ENCODE measurements around the gene CNOT6. TPM values are rescaled to one million over a fixed set of nuclear protein-coding genes. Genes with fewer than 3 reads are reported as not detected.

Gene CNOT6
- total RNA-seq, 1 experiment from 2014 or later, result 5.7 TPM

- no peak for DNase-seq (ENCODE audit: low read depth)
- in situ Hi-C loops (cut with HindIII; ENCODE audit: low pct_unique_long_range_greater_than_20kb, low sequenced_read_pairs), result no loop called here
Measured at GRCh38 chr5:180541710-180542109, 47.5 kb downstream of the CNOT6 start.

GRCh38 chr5:180545248-180545647 is 51.1 kb downstream of the CNOT6 start:
- in situ Hi-C loops (cut with HindIII; ENCODE audit: low pct_unique_long_range_greater_than_20kb, low sequenced_read_pairs), result no loop called here
- DNase-seq (ENCODE audit: low read depth), result no peak

- in situ Hi-C loops (cut with HindIII; ENCODE audit: low pct_unique_long_range_greater_than_20kb, low sequenced_read_pairs), result no loop called here
- no peak for DNase-seq (ENCODE audit: low read depth)
Measured at GRCh38 chr5:180548563-180548962, 54.4 kb downstream of the CNOT6 start.

- in situ Hi-C loops (cut with HindIII; ENCODE audit: low pct_unique_long_range_greater_than_20kb, low sequenced_read_pairs), result no loop called here
- no peak for DNase-seq (ENCODE audit: low read depth)
Measured at GRCh38 chr5:180553530-180553929, 59.4 kb downstream of the CNOT6 start.

- DNase-seq (ENCODE audit: low read depth), result no peak
- in situ Hi-C loops (cut with HindIII; ENCODE audit: low pct_unique_long_range_greater_than_20kb, low sequenced_read_pairs), result no loop called here
Measured at GRCh38 chr5:180555168-180555921, 61.2 kb downstream of the CNOT6 start.

- DNase-seq (ENCODE audit: low read depth), result no peak
Measured at GRCh38 chr5:180557217-180557809, 63.1 kb downstream of the CNOT6 start.

GRCh38 chr5:180558232-180558631 is 64.1 kb downstream of the CNOT6 start:
- DNase-seq (ENCODE audit: low read depth), result no peak
- in situ Hi-C loops (cut with HindIII; ENCODE audit: low pct_unique_long_range_greater_than_20kb, low sequenced_read_pairs), result no loop called here

More at GRCh38 chr5:180557217-180557809, 63.1 kb downstream of the CNOT6 start:
- in situ Hi-C loops (cut with HindIII; ENCODE audit: low pct_unique_long_range_greater_than_20kb, low sequenced_read_pairs), result no loop called here

GRCh38 chr5:180563994-180564393 is 69.8 kb downstream of the CNOT6 start:
- no peak for DNase-seq (ENCODE audit: low read depth)
- in situ Hi-C loops (cut with HindIII; ENCODE audit: low pct_unique_long_range_greater_than_20kb, low sequenced_read_pairs), result no loop called here

- in situ Hi-C loops (cut with HindIII; ENCODE audit: low pct_unique_long_range_greater_than_20kb, low sequenced_read_pairs), result no loop called here
- DNase-seq (ENCODE audit: low read depth), result no peak
Measured at GRCh38 chr5:180568914-180569313, 74.7 kb downstream of the CNOT6 start.

- no peak for DNase-seq (ENCODE audit: low read depth)
- in situ Hi-C loops (cut with HindIII; ENCODE audit: low pct_unique_long_range_greater_than_20kb, low sequenced_read_pairs), result no loop called here
Measured at GRCh38 chr5:180575571-180575970, 81.4 kb downstream of the CNOT6 start.

- in situ Hi-C loops (cut with HindIII; ENCODE audit: low pct_unique_long_range_greater_than_20kb, low sequenced_read_pairs), result no loop called here
- DNase-seq (ENCODE audit: low read depth), result no peak
Measured at GRCh38 chr5:180580681-180581080, 86.5 kb downstream of the CNOT6 start.

- in situ Hi-C loops (cut with HindIII; ENCODE audit: low pct_unique_long_range_greater_than_20kb, low sequenced_read_pairs), result no loop called here
Measured at GRCh38 chr5:180583738-180584137, 89.6 kb downstream of the CNOT6 start.

GRCh38 chr5:180586204-180586603 is 92.0 kb downstream of the CNOT6 start:
- DNase-seq (ENCODE audit: low read depth), result no peak
- in situ Hi-C loops (cut with HindIII; ENCODE audit: low pct_unique_long_range_greater_than_20kb, low sequenced_read_pairs), result no loop called here

More at GRCh38 chr5:180583738-180584137, 89.6 kb downstream of the CNOT6 start:
- no peak for DNase-seq (ENCODE audit: low read depth)

- in situ Hi-C loops (cut with HindIII; ENCODE audit: low pct_unique_long_range_greater_than_20kb, low sequenced_read_pairs), result no loop called here
- no peak for DNase-seq (ENCODE audit: low read depth)
Measured at GRCh38 chr5:180586870-180587269, 92.7 kb downstream of the CNOT6 start.

- DNase-seq (ENCODE audit: low read depth), result no peak
- in situ Hi-C loops (cut with HindIII; ENCODE audit: low pct_unique_long_range_greater_than_20kb, low sequenced_read_pairs), result no loop called here
Measured at GRCh38 chr5:180589771-180590542, 95.8 kb downstream of the CNOT6 start.

GRCh38 chr5:180590543-180591310 is 96.5 kb downstream of the CNOT6 start:
- no peak for DNase-seq (ENCODE audit: low read depth)
- in situ Hi-C loops (cut with HindIII; ENCODE audit: low pct_unique_long_range_greater_than_20kb, low sequenced_read_pairs), result no loop called here

GRCh38 chr5:180591311-180591887 is 97.2 kb downstream of the CNOT6 start, which contains the start of gene SCGB3A1:
Gene SCGB3A1 (minus strand): TSS chr5:180591499. CDS start chr5:180591462, 37 bp downstream.
- in situ Hi-C loops (cut with HindIII; ENCODE audit: low pct_unique_long_range_greater_than_20kb, low sequenced_read_pairs), result no loop called here
- no peak for DNase-seq (ENCODE audit: low read depth)

- no peak for DNase-seq (ENCODE audit: low read depth)
- in situ Hi-C loops (cut with HindIII; ENCODE audit: low pct_unique_long_range_greater_than_20kb, low sequenced_read_pairs), result no loop called here
Measured at GRCh38 chr5:180592176-180592575, 98.0 kb downstream of the CNOT6 start.

All from Caki2 (cell line).